HG03097 (cell line): ENCODE data around the gene TMEM50A.
"Not testable (repeated sequence)": the region's sequence is repeated elsewhere in the genome, so short reads cannot be mapped to it uniquely, and the experiment has no call there.

Source experiments
- ATAC-seq: cut with Tn5 transposase; IDR thresholded peaks from one replicate; pipeline ENCODE4 v1.9.1; 2021; ENCODE audit not compliant: unreplicated experiment, low FRiP score

TMEM50A gene

GRCh38 chr1:25383090-25383489, 45.0 kb downstream of the TMEM50A start:
- ATAC-seq = not testable (repeated sequence)

- not testable (repeated sequence) for ATAC-seq
These were observed 45.7 kb downstream of the TMEM50A start for GRCh38 chr1:25383875-25384274.

GRCh38 chr1:25387096-25387495, 49.0 kb downstream of the TMEM50A start:
- not testable (repeated sequence) for ATAC-seq

GRCh38 chr1:25388691-25389090, 50.6 kb downstream of the TMEM50A start:
- not testable (repeated sequence) for ATAC-seq

- not testable (repeated sequence) for ATAC-seq
These were observed 51.6 kb downstream of the TMEM50A start for GRCh38 chr1:25389721-25390120.

GRCh38 chr1:25392841-25393240, 54.7 kb downstream of the TMEM50A start:
- ATAC-seq = no peak

GRCh38 chr1:25397549-25397948, 59.4 kb downstream of the TMEM50A start:
- not testable (repeated sequence) for ATAC-seq

- ATAC-seq = not testable (repeated sequence)
These were observed 59.9 kb downstream of the TMEM50A start for GRCh38 chr1:25398079-25398478.

GRCh38 chr1:25402947-25403803, 65.0 kb downstream of the TMEM50A start:
- not testable (repeated sequence) for ATAC-seq

- ATAC-seq = not testable (repeated sequence)
These were observed 67.7 kb downstream of the TMEM50A start for GRCh38 chr1:25405731-25406305.

- not testable (repeated sequence) for ATAC-seq
These were observed 71.7 kb downstream of the TMEM50A start for GRCh38 chr1:25409641-25410427.
